Loucy (cell line): ENCODE measurements around the gene WWC1.

Source experiments
- CTCF ChIP-seq: fragments of 200-600 bp; sonication (generic); conservative IDR thresholded peaks from 2 replicates; pipeline ENCODE4 v1.5.1; 2014; ENCODE audit warnings: mild to moderate bottlenecking, antibody characterized with exemption, low read length
- EZH2phosphoT487 ChIP-seq: fragments of 200-600 bp; IDR thresholded peaks from 2 replicates; pipeline ENCODE4 v1.6.1; 2018; ENCODE audit warnings: antibody characterized with exemption, mild to moderate bottlenecking, moderate library complexity, borderline replicate concordance

- TF ChIP-seq CTCF (no peak), EZH2phosphoT487 (no peak)
These were observed 83.1 kb downstream of the WWC1 start for GRCh38 chr5:168374532-168374931.
